Measurements from ENCODE around the gene EPPIN. TPM values are rescaled to one million over a fixed set of nuclear protein-coding genes. Genes with fewer than 3 reads are reported as not detected.
"Not testable (repeated sequence)": the region's sequence is repeated elsewhere in the genome, so short reads cannot be mapped to it uniquely, and the experiment has no call there.

Gene EPPIN
- not detected for total RNA-seq

GRCh38 chr20:45547206-45547770, at the start of gene EPPIN:
Gene EPPIN, minus strand, starts transcription at chr20:45547401. Its CDS starts 44 bp downstream, at chr20:45547357.
- intact Hi-C loops (cut with DNase I; ENCODE audit: low total_unique reads) = no loop called here
- TF ChIP-seq CTCF (IDR thresholded peaks at IDR 0.05) = no peak
- TF ChIP-seq POLR2A (IDR thresholded peaks at IDR 0.05) = no peak
- WGBS, 2 donors = 83 to 89% methylated on average over 6 of the region's 6 CpGs
- no peak within 1 kb of the TSS for H3K4me3 ChIP-seq (ENCODE audit: low read depth, poor library complexity, severe bottlenecking)
- no peak for DNase-seq (ENCODE audit: low spot score in 2 of 2)

- no peak for DNase-seq (ENCODE audit: low spot score in 2 of 2)
- TF ChIP-seq CTCF (IDR thresholded peaks at IDR 0.05) (no peak), POLR2A (IDR thresholded peaks at IDR 0.05) (no peak)
- H3K4me3 ChIP-seq (ENCODE audit: low read depth, poor library complexity, severe bottlenecking) = no peak overlapping the region
- 0 to 47% methylated on average over 1 of the region's 1 CpG for WGBS, 2 donors
- intact Hi-C loops (cut with DNase I; ENCODE audit: low total_unique reads) = no loop called here
These were observed 48.0 kb upstream of the EPPIN start for GRCh38 chr20:45595235-45595634.

- H3K4me3 ChIP-seq (ENCODE audit: low read depth, poor library complexity, severe bottlenecking) = no peak overlapping the region
- DNase-seq (ENCODE audit: low spot score in 2 of 2) = no peak
- intact Hi-C loops (cut with DNase I; ENCODE audit: low total_unique reads) = no loop called here
- WGBS, 2 donors = 0 to 41% methylated on average over 1 of the region's 1 CpG
- TF ChIP-seq CTCF (IDR thresholded peaks at IDR 0.05) = no peak
- no peak for TF ChIP-seq POLR2A (IDR thresholded peaks at IDR 0.05)
These were observed 46.3 kb upstream of the EPPIN start for GRCh38 chr20:45593498-45593897.

GRCh38 chr20:45592574-45593189, 45.5 kb upstream of the EPPIN start:
- intact Hi-C loops (cut with DNase I; ENCODE audit: low total_unique reads) = no loop called here
- no peak for DNase-seq (ENCODE audit: low spot score in 2 of 2)
- WGBS, 2 donors = 62 to 68% methylated on average over 5 of the region's 5 CpGs
- TF ChIP-seq POLR2A (IDR thresholded peaks at IDR 0.05) (no peak), CTCF (IDR thresholded peaks at IDR 0.05) (no peak)
- H3K4me3 ChIP-seq (ENCODE audit: low read depth, poor library complexity, severe bottlenecking) = no peak overlapping the region

- H3K4me3 ChIP-seq (ENCODE audit: low read depth, poor library complexity, severe bottlenecking) = no peak overlapping the region
- TF ChIP-seq CTCF (IDR thresholded peaks at IDR 0.05) = no peak
- TF ChIP-seq POLR2A (IDR thresholded peaks at IDR 0.05) = no peak
- WGBS, 2 donors = 19 to 46% methylated on average over 1 of the region's 1 CpG
- no peak for DNase-seq (ENCODE audit: low spot score in 2 of 2)
- intact Hi-C loops (cut with DNase I; ENCODE audit: low total_unique reads) = no loop called here
These were observed 42.5 kb upstream of the EPPIN start for GRCh38 chr20:45589725-45590124.

- H3K4me3 ChIP-seq (ENCODE audit: low read depth, poor library complexity, severe bottlenecking) = no peak overlapping the region
- WGBS, 2 donors = 56 to 81% methylated on average over 2 of the region's 2 CpGs
- TF ChIP-seq CTCF (IDR thresholded peaks at IDR 0.05) (no peak), POLR2A (IDR thresholded peaks at IDR 0.05) (no peak)
- DNase-seq (ENCODE audit: low spot score in 2 of 2) = no peak
- intact Hi-C loops (cut with DNase I; ENCODE audit: low total_unique reads) = no loop called here
These were observed 41.6 kb upstream of the EPPIN start for GRCh38 chr20:45588800-45589199.

- DNase-seq (ENCODE audit: low spot score in 2 of 2); intact Hi-C loops (cut with DNase I; ENCODE audit: low total_unique reads); H3K4me3 ChIP-seq (ENCODE audit: low read depth, poor library complexity, severe bottlenecking): not testable (repeated sequence)
- whole genome bisulfite sequencing, 2 donors = 73 to 83% methylated on average over 5 of the region's 5 CpGs
These were observed 38.8 kb upstream of the EPPIN start for GRCh38 chr20:45585986-45586385.

GRCh38 chr20:45584294-45584693, 37.1 kb upstream of the EPPIN start:
- H3K4me3 ChIP-seq (ENCODE audit: low read depth, poor library complexity, severe bottlenecking); intact Hi-C loops (cut with DNase I; ENCODE audit: low total_unique reads); DNase-seq (ENCODE audit: low spot score in 2 of 2): not testable (repeated sequence)
- WGBS, 2 donors = 92 to 95% methylated on average over 5 of the region's 5 CpGs

All from lower leg skin (tissue), 4 donors.